CD4-positive, alpha-beta T cell treated with Interferon alpha-2 for 1 hour (primary cell): ENCODE measurements around the gene DOP1B.
"Not testable (repeated sequence)": the region's sequence is repeated elsewhere in the genome, so short reads cannot be mapped to it uniquely, and the experiment has no call there.

ENCODE experiments used
- DNase-seq, 2 donors: peaks; one replicate each; pipeline ENCODE4 v3.0.0-alpha.2; 2020 to 2022

Gene DOP1B

GRCh38 chr21:36156815-36157670, at the start of gene DOP1B:
Gene DOP1B, plus strand, starts transcription at chr21:36156824. Its CDS starts 7,910 bp downstream, at chr21:36164734.
- peak in 1 of 2 donors; percentile 44 for DNase-seq

GRCh38 chr21:36109868-36110267, 46.8 kb upstream of the DOP1B start:
- DNase-seq: no peak

- DNase-seq: no peak
These were observed 45.4 kb upstream of the DOP1B start for GRCh38 chr21:36111238-36111637.

GRCh38 chr21:36113647-36114428, 42.8 kb upstream of the DOP1B start:
- DNase-seq: peak in 1 of 2 donors; percentile 70

GRCh38 chr21:36115138-36115730, 41.4 kb upstream of the DOP1B start:
- no peak for DNase-seq

GRCh38 chr21:36117286-36117741, 39.3 kb upstream of the DOP1B start:
- DNase-seq: no peak

GRCh38 chr21:36120304-36120888, 36.2 kb upstream of the DOP1B start:
- DNase-seq: no peak

- no peak for DNase-seq
These were observed 33.6 kb upstream of the DOP1B start for GRCh38 chr21:36122977-36123376.

GRCh38 chr21:36124395-36124794, 32.2 kb upstream of the DOP1B start:
- DNase-seq: no peak

- peak; percentile 49 to 69 for DNase-seq
These were observed 31.0 kb upstream of the DOP1B start for GRCh38 chr21:36125512-36126207.

GRCh38 chr21:36126208-36126565, 30.4 kb upstream of the DOP1B start:
- DNase-seq: no peak

- DNase-seq: no peak
These were observed 30.0 kb upstream of the DOP1B start for GRCh38 chr21:36126621-36127110.

- DNase-seq: no peak
These were observed 29.2 kb upstream of the DOP1B start for GRCh38 chr21:36127250-36127904.

GRCh38 chr21:36127977-36128376, 28.6 kb upstream of the DOP1B start:
- no peak for DNase-seq

- no peak for DNase-seq
These were observed 27.4 kb upstream of the DOP1B start for GRCh38 chr21:36129219-36129618.

GRCh38 chr21:36130414-36130762, 26.2 kb upstream of the DOP1B start:
- DNase-seq: not testable (repeated sequence)

- not testable (repeated sequence) for DNase-seq
These were observed 25.8 kb upstream of the DOP1B start for GRCh38 chr21:36130839-36131238.

- no peak for DNase-seq
These were observed 23.9 kb upstream of the DOP1B start for GRCh38 chr21:36132696-36133095.

- DNase-seq: peak in 1 of 2 donors; percentile 49
These were observed 21.7 kb upstream of the DOP1B start, which contains the start of gene CBR3 for GRCh38 chr21:36134803-36135390. Gene CBR3, plus strand, starts transcription at chr21:36135079. Its CDS starts 114 bp downstream, at chr21:36135193.

GRCh38 chr21:36135391-36136102, 21.1 kb upstream of the DOP1B start:
- peak; percentile 33 to 59 for DNase-seq
